ENCODE measurements around the gene ACTR3. TPM values are rescaled to one million over a fixed set of nuclear protein-coding genes. Genes with fewer than 3 reads are reported as not detected.
A peak's percentile ranks its signal among the peaks of the same experiment; 100 is the strongest.

ACTR3 gene
- total and polyA plus RNA-seq, 2 donors (not counting 1 experiment from before 2014, with no cell fraction given), result 64.3 to 249 TPM

DNA sequence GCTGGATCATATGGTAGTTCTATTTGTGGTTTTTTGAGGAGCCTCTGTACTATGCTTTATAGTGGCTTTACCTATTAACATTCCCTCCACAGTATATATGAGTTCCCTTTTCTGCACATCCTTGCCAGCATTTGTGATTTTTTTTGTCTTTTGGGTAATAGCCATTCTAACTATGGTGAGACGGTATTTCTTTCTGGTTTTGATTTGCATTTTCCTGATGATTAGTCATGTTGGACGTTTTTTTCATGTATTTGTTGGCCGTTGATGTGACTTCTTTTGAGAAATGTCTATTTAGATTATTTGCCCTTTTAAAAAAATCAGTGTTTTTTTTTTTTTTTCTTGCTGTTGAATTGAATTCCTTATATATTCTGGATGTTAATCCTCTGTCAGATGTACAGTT lies 31.1 kb downstream of the ACTR3 start:
- no peak overlapping the region for H3K4me2 ChIP-seq (replicated peaks; ENCODE audit: low read depth, low read length, poor library complexity, severe bottlenecking)
- H3K27me3 ChIP-seq (replicated peaks in 1 of 4; ENCODE audit: control extremely low read depth in 1 of 4, control insufficient read depth in 3 of 4, insufficient read depth in 4 of 4, low read length in 3 of 4), result no peaks in the 10 kb centered on the region
- H3K27ac Mint-ChIP-seq, result peak overlapping the region; percentile 39
- H3K4me1 Mint-ChIP-seq, result peaks cover 43% of the 10 kb centered on the region
- H3K9ac ChIP-seq (ENCODE audit: low read length), result no peak overlapping the region
- H3K4me3 Mint-ChIP-seq, result peak overlapping the region; percentile 1
- H2AFZ ChIP-seq (ENCODE audit: insufficient read depth, low read depth, low read length, poor library complexity, severe bottlenecking), result no peak overlapping the region
- TF ChIP-seq EZH2 (IDR thresholded peaks at IDR 0.05; ENCODE audit: borderline replicate concordance, insufficient read depth, low read depth, low read length, poor library complexity, severe bottlenecking), result no peak
- TF ChIP-seq, protein P1, sequence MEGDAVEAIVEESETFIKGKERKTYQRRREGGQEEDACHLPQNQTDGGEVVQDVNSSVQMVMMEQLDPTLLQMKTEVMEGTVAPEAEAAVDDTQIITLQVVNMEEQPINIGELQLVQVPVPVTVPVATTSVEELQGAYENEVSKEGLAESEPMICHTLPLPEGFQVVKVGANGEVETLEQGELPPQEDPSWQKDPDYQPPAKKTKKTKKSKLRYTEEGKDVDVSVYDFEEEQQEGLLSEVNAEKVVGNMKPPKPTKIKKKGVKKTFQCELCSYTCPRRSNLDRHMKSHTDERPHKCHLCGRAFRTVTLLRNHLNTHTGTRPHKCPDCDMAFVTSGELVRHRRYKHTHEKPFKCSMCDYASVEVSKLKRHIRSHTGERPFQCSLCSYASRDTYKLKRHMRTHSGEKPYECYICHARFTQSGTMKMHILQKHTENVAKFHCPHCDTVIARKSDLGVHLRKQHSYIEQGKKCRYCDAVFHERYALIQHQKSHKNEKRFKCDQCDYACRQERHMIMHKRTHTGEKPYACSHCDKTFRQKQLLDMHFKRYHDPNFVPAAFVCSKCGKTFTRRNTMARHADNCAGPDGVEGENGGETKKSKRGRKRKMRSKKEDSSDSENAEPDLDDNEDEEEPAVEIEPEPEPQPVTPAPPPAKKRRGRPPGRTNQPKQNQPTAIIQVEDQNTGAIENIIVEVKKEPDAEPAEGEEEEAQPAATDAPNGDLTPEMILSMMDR (IDR thresholded peaks at IDR 0.05), result no peak
- peak overlapping the region in 1 of 2 donors; percentile 78 for H3K27ac ChIP-seq (ENCODE audit: low read length in 2 of 2)
- peaks cover 9 to 59% of the 10 kb centered on the region in 2 experiments for H3K36me3 ChIP-seq (replicated peaks in 1 of 2; ENCODE audit: control extremely low read depth in 1 of 2, control insufficient read depth in 1 of 2, extremely low read depth in 1 of 2, insufficient read depth in 2 of 2, low read length in 1 of 2)
- intact Hi-C loops (cut with micrococcal nuclease), result loop anchor here (5.0 kb wide), 1 partner anchor 36 kb away; no protein-coding TSS in a partner anchor
- H3K9me3 ChIP-seq (ENCODE audit: control extremely low read depth in 1 of 3, control insufficient read depth in 2 of 3, insufficient read depth in 1 of 3, low read length in 2 of 3), result peaks cover 0 to 1% (median 0%) of the 10 kb centered on the region in 3 donors
- ATAC-seq (ENCODE audit: low read depth) (no peak), DNase-seq (no peak)
- WGBS (ENCODE audit: insufficient coverage), result 25% methylated on average over 1 of the region's 3 CpGs
- no peaks in the 10 kb centered on the region for H3K9me3 Mint-ChIP-seq (ENCODE audit: insufficient read depth)
- peaks cover 42% of the 10 kb centered on the region for H4K20me1 ChIP-seq (ENCODE audit: control insufficient read depth, insufficient read depth, low read length, poor library complexity, severe bottlenecking)
- peaks cover 28 to 39% of the 10 kb centered on the region in 2 donors for H3K4me1 ChIP-seq (ENCODE audit: control insufficient read depth in 2 of 2, insufficient read depth in 2 of 2, low read length in 2 of 2)
- no peaks in the 10 kb centered on the region for H3K27me3 Mint-ChIP-seq
- H3K79me2 ChIP-seq (ENCODE audit: control insufficient read depth, insufficient read depth, low read length), result peaks cover 97% of the 10 kb centered on the region
- CTCF ChIA-PET, result interaction anchor here (1.0 kb wide), 1 partner anchor 14 kb away, joined by 3 read pairs; no protein-coding TSS in a partner anchor
- H3K4me3 ChIP-seq (ENCODE audit: control extremely low read depth in 1 of 5, extremely low read depth in 1 of 5, insufficient read depth in 1 of 5, low read depth in 2 of 5, low read length in 4 of 5), result no peak overlapping the region
- POLR2A ChIA-PET, result no interaction called here

DNA sequence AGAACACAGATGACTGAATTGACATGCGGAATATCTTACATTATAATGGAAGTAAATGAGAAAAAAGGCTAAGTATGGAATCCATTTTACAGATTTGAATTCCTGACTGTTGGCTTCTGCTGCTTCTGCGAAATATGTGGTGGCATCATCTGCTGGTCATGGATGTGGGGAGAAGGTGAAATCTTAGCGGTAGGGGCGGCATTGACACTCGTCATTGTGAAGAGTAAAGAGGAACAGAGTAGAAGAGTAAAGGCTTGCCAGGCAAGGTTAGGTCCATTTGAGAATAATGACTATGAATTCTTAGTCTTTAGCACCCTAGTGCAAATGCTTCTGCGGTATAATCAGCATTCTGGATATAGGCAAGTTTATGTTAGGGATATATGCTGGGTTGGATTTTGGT lies 32.4 kb downstream of the ACTR3 start:
- no peak overlapping the region for H3K4me3 ChIP-seq (ENCODE audit: control extremely low read depth in 1 of 5, extremely low read depth in 1 of 5, insufficient read depth in 1 of 5, low read depth in 2 of 5, low read length in 4 of 5)

More for the DNA sequence above, 32.4 kb downstream of the ACTR3 start:
- ATAC-seq (ENCODE audit: low read depth) (no peak), DNase-seq (peak; percentile 26)
- no peak for TF ChIP-seq EZH2 (IDR thresholded peaks at IDR 0.05; ENCODE audit: borderline replicate concordance, insufficient read depth, low read depth, low read length, poor library complexity, severe bottlenecking)
- TF ChIP-seq, protein P1 (IDR thresholded peaks at IDR 0.05), result no peak
- intact Hi-C loops (cut with micrococcal nuclease), result loop anchor here (2.0 to 5.0 kb wide), 3 partner anchors 16 to 64 kb away; no protein-coding TSS in a partner anchor
- H3K4me2 ChIP-seq (replicated peaks; ENCODE audit: low read depth, low read length, poor library complexity, severe bottlenecking), result peak overlapping the region; percentile 61
- H3K9me3 Mint-ChIP-seq (ENCODE audit: insufficient read depth), result no peaks in the 10 kb centered on the region
- H3K9me3 ChIP-seq (ENCODE audit: control extremely low read depth in 1 of 3, control insufficient read depth in 2 of 3, insufficient read depth in 1 of 3, low read length in 2 of 3), result peaks cover 0 to 1% (median 0%) of the 10 kb centered on the region in 3 donors
- H3K27ac Mint-ChIP-seq, result no peak overlapping the region
- peaks cover 28 to 39% of the 10 kb centered on the region in 2 donors for H3K4me1 ChIP-seq (ENCODE audit: control insufficient read depth in 2 of 2, insufficient read depth in 2 of 2, low read length in 2 of 2)
- peaks cover 49% of the 10 kb centered on the region for H4K20me1 ChIP-seq (ENCODE audit: control insufficient read depth, insufficient read depth, low read length, poor library complexity, severe bottlenecking)
- H3K4me3 Mint-ChIP-seq, result no peak overlapping the region
- ChIA-PET POLR2A (no interaction called here), CTCF (no interaction called here)
- no peaks in the 10 kb centered on the region for H3K27me3 Mint-ChIP-seq
- no peaks in the 10 kb centered on the region for H3K27me3 ChIP-seq (replicated peaks in 1 of 4; ENCODE audit: control extremely low read depth in 1 of 4, control insufficient read depth in 3 of 4, insufficient read depth in 4 of 4, low read length in 3 of 4)
- H3K79me2 ChIP-seq (ENCODE audit: control insufficient read depth, insufficient read depth, low read length), result peaks cover 97% of the 10 kb centered on the region
- H2AFZ ChIP-seq (ENCODE audit: insufficient read depth, low read depth, low read length, poor library complexity, severe bottlenecking), result no peak overlapping the region
- WGBS (ENCODE audit: insufficient coverage), result 73% methylated on average over 4 of the region's 6 CpGs
- no peak overlapping the region for H3K9ac ChIP-seq (ENCODE audit: low read length)
- peak overlapping the region; percentile 19 to 78 for H3K27ac ChIP-seq (ENCODE audit: low read length in 2 of 2)
- peaks cover 10 to 59% of the 10 kb centered on the region in 2 experiments for H3K36me3 ChIP-seq (replicated peaks in 1 of 2; ENCODE audit: control extremely low read depth in 1 of 2, control insufficient read depth in 1 of 2, extremely low read depth in 1 of 2, insufficient read depth in 2 of 2, low read length in 1 of 2)
- peaks cover 39% of the 10 kb centered on the region for H3K4me1 Mint-ChIP-seq
